Peyer's patch (tissue), 4 donors: Measurements from ENCODE around the gene MAML2. TPM values are rescaled to one million over a fixed set of nuclear protein-coding genes. Genes with fewer than 3 reads are reported as not detected.

Experiments used
- DNase-seq, 3 donors: peaks; one replicate each; pipeline ENCODE4 v3.0.0-alpha.2; 2017 to 2019
- H3K27ac ChIP-seq, 4 donors: fragments of 200-600 bp; sonication (generic); one replicate each; pipeline ENCODE4 v1.5.1; 2016 to 2019
- H3K27me3 ChIP-seq, 2 donors: fragments of 200-600 bp; sonication (generic); one replicate each; pipeline ENCODE4 v1.5.1; 2019
- H3K36me3 ChIP-seq, 3 donors: fragments of 200-600 bp; sonication (generic); one replicate each; pipeline ENCODE4 v1.5.1; 2016 to 2019
- H3K4me1 ChIP-seq, 4 donors: fragments of 200-600 bp; sonication (generic); one replicate each; pipeline ENCODE4 v1.5.1; 2016 to 2019
- H3K4me3 ChIP-seq, 4 donors: fragments of 200-600 bp; sonication (generic); 1 replicate in 3 of 4; 2 replicates in 1 of 4; pipeline ENCODE4 v1.5.1; 2016 to 2019; ENCODE audit warnings: mild to moderate bottlenecking in 1 of 4
- H3K9me3 ChIP-seq, 4 donors: fragments of 200-600 bp; sonication (generic); one replicate each; pipeline ENCODE4 v1.5.1; 2016 to 2019; ENCODE audit warnings: mild to moderate bottlenecking in 1 of 4
- CTCF ChIP-seq, 6 experiments: fragments of 450-650 bp in 4 of 6; fragments of 200-600 bp in 2 of 6; sonication (generic) in 1 of 6; IDR thresholded peaks; one replicate each; pipeline ENCODE4 v1.5.1; 2017 to 2019; ENCODE audit warnings: antibody characterized with exemption in 6 of 6, mild to moderate bottlenecking in 3 of 6, moderate library complexity in 1 of 6
- POLR2A ChIP-seq, 2 donors: fragments of 450-650 bp; IDR thresholded peaks; one replicate each; pipeline ENCODE4 v1.5.1; 2017; ENCODE audit warnings: antibody characterized with exemption in 2 of 2, mild to moderate bottlenecking in 2 of 2, moderate library complexity in 2 of 2
- total RNA-seq, 4 donors: library from RNA; depleted of rRNA; stranded (reverse); fragments of >200 nt; gene quantifications; one replicate each; pipeline ENCODE4 v1.1.0, GENCODE V29; 2016

MAML2 gene
- total RNA-seq, 4 donors from 2014 or later = 8.4 to 60.2 (median 22.7) TPM

GRCh38 chr11:96107143-96107824 is 235.7 kb downstream of the MAML2 start:
- H3K27me3 ChIP-seq = no peaks in the 10 kb centered on the region
- DNase-seq = no peak
- no peak overlapping the region for H3K4me3 ChIP-seq
- peaks cover 0 to 5% (median 0%) of the 10 kb centered on the region in 4 donors for H3K4me1 ChIP-seq
- H3K27ac ChIP-seq = no peak overlapping the region
- H3K36me3 ChIP-seq = no peaks in the 10 kb centered on the region
- TF ChIP-seq POLR2A (IDR thresholded peaks at IDR 0.05) = no peak
- no peak for TF ChIP-seq CTCF (IDR thresholded peaks at IDR 0.05)
- H3K9me3 ChIP-seq = no peaks in the 10 kb centered on the region

GRCh38 chr11:96106645-96107044 is 236.3 kb downstream of the MAML2 start:
- Histone ChIP-seq H3K4me3 (no peak overlapping the region), H3K9me3 (no peaks in the 10 kb centered on the region), H3K27me3 (no peaks in the 10 kb centered on the region), H3K4me1 (peaks cover 0 to 5% (median 0%) of the 10 kb centered on the region in 4 donors), H3K36me3 (no peaks in the 10 kb centered on the region), H3K27ac (no peak overlapping the region)
- TF ChIP-seq POLR2A (IDR thresholded peaks at IDR 0.05) = no peak
- no peak for TF ChIP-seq CTCF (IDR thresholded peaks at IDR 0.05)
- DNase-seq = no peak

- Histone ChIP-seq H3K9me3 (no peaks in the 10 kb centered on the region), H3K36me3 (no peaks in the 10 kb centered on the region), H3K27ac (no peak overlapping the region), H3K27me3 (no peaks in the 10 kb centered on the region), H3K4me3 (no peak overlapping the region), H3K4me1 (peaks cover 0 to 5% (median 0%) of the 10 kb centered on the region in 4 donors)
- no peak for DNase-seq
- TF ChIP-seq POLR2A (IDR thresholded peaks at IDR 0.05) = no peak
- TF ChIP-seq CTCF (IDR thresholded peaks at IDR 0.05) = no peak
Observed at GRCh38 chr11:96105944-96106343, 237.1 kb downstream of the MAML2 start.

GRCh38 chr11:96105197-96105895 is 237.6 kb downstream of the MAML2 start:
- H3K27ac ChIP-seq = no peak overlapping the region
- TF ChIP-seq POLR2A (IDR thresholded peaks at IDR 0.05) = no peak
- TF ChIP-seq CTCF (IDR thresholded peaks at IDR 0.05) = no peak
- H3K9me3 ChIP-seq = no peaks in the 10 kb centered on the region

GRCh38 chr11:96104496-96104895 is 238.5 kb downstream of the MAML2 start:
- Histone ChIP-seq H3K4me3 (no peak overlapping the region), H3K4me1 (peaks cover 0 to 5% (median 0%) of the 10 kb centered on the region in 4 donors), H3K27ac (no peak overlapping the region), H3K27me3 (no peaks in the 10 kb centered on the region), H3K36me3 (no peaks in the 10 kb centered on the region), H3K9me3 (no peaks in the 10 kb centered on the region)
- no peak for DNase-seq
- no peak for TF ChIP-seq POLR2A (IDR thresholded peaks at IDR 0.05)

More at GRCh38 chr11:96105197-96105895, 237.6 kb downstream of the MAML2 start:
- H3K4me3 ChIP-seq = no peak overlapping the region
- peaks cover 0 to 5% (median 0%) of the 10 kb centered on the region in 4 donors for H3K4me1 ChIP-seq
- H3K36me3 ChIP-seq = no peaks in the 10 kb centered on the region
- DNase-seq = no peak
- no peaks in the 10 kb centered on the region for H3K27me3 ChIP-seq

GRCh38 chr11:96103721-96104120 is 239.3 kb downstream of the MAML2 start:
- Histone ChIP-seq H3K4me1 (peaks cover 0 to 12% (median under 1%) of the 10 kb centered on the region in 4 donors), H3K4me3 (no peak overlapping the region), H3K9me3 (no peaks in the 10 kb centered on the region), H3K36me3 (no peaks in the 10 kb centered on the region), H3K27ac (no peak overlapping the region), H3K27me3 (no peaks in the 10 kb centered on the region)
- no peak for TF ChIP-seq POLR2A (IDR thresholded peaks at IDR 0.05)
- TF ChIP-seq CTCF (IDR thresholded peaks at IDR 0.05) = no peak
- no peak for DNase-seq
